Measurements from ENCODE around the gene CAMK2A. TPM values are rescaled to one million over a fixed set of nuclear protein-coding genes. Genes with fewer than 3 reads are reported as not detected.

Gene CAMK2A
- total RNA-seq, 2 experiments from 2014 or later: not detected

GRCh38 chr5:150180241-150181026 lies 109.1 kb downstream of the CAMK2A start:
- no peaks in the 10 kb centered on the region for H3K9me3 Mint-ChIP-seq
- H3K4me3 Mint-ChIP-seq: no peak overlapping the region
- no peaks in the 10 kb centered on the region for H3K36me3 Mint-ChIP-seq (ENCODE audit: low read depth)
- H3K4me1 Mint-ChIP-seq: no peaks in the 10 kb centered on the region
- DNase-seq: no peak
- peaks cover 2% of the 10 kb centered on the region for H3K27me3 Mint-ChIP-seq
- CTCF ChIA-PET: no interaction called here
- POLR2A ChIA-PET: no interaction called here
- no peak overlapping the region for H3K27ac Mint-ChIP-seq

- DNase-seq: no peak
- ChIA-PET POLR2A (no interaction called here), CTCF (interaction anchor here (1.2 to 1.5 kb wide), 3 partner anchors 9 to 17 kb away, joined by 3 to 4 read pairs (median 4); no protein-coding TSS in a partner anchor)
- Mint-ChIP-seq H3K36me3 (ENCODE audit: low read depth) (no peaks in the 10 kb centered on the region), H3K4me1 (no peaks in the 10 kb centered on the region), H3K27ac (no peak overlapping the region), H3K4me3 (no peak overlapping the region), H3K9me3 (no peaks in the 10 kb centered on the region), H3K27me3 (peaks cover 2% of the 10 kb centered on the region)
These were observed 110.5 kb downstream of the CAMK2A start for GRCh38 chr5:150179019-150179620.

- no peaks in the 10 kb centered on the region for H3K4me1 Mint-ChIP-seq
- H3K27me3 Mint-ChIP-seq: peaks cover 6% of the 10 kb centered on the region
- ChIA-PET POLR2A (interaction anchor here (0.6 kb wide), 1 partner anchor 567 kb away, joined by 3 read pairs; no protein-coding TSS in a partner anchor), CTCF (interaction anchor here (0.6 to 1.9 kb wide), 5 partner anchors 9 to 21 kb away, joined by 3 to 4 read pairs (median 4); no protein-coding TSS in a partner anchor)
- H3K36me3 Mint-ChIP-seq (ENCODE audit: low read depth): no peaks in the 10 kb centered on the region
- H3K27ac Mint-ChIP-seq: no peak overlapping the region
- H3K9me3 Mint-ChIP-seq: no peaks in the 10 kb centered on the region
- no peak overlapping the region for H3K4me3 Mint-ChIP-seq
- DNase-seq: no peak
These were observed 111.3 kb downstream of the CAMK2A start for GRCh38 chr5:150178262-150178661.

- DNase-seq: no peak
- Mint-ChIP-seq H3K4me1 (no peaks in the 10 kb centered on the region), H3K27ac (no peak overlapping the region), H3K36me3 (ENCODE audit: low read depth) (no peaks in the 10 kb centered on the region), H3K27me3 (peaks cover 9% of the 10 kb centered on the region), H3K9me3 (no peaks in the 10 kb centered on the region), H3K4me3 (no peak overlapping the region)
- ChIA-PET POLR2A (no interaction called here), CTCF (interaction anchor here (0.6 to 1.9 kb wide), 3 partner anchors 10 to 21 kb away, joined by 3 to 4 read pairs (median 3); no protein-coding TSS in a partner anchor)
These were observed 111.9 kb downstream of the CAMK2A start for GRCh38 chr5:150177721-150178120.

- H3K27ac Mint-ChIP-seq: no peak overlapping the region
- DNase-seq: no peak
- peaks cover 12% of the 10 kb centered on the region for H3K27me3 Mint-ChIP-seq
- CTCF ChIA-PET: interaction anchor here (0.8 to 1.9 kb wide), 7 partner anchors 8 to 343 kb away, joined by 3 to 6 read pairs (median 3); no protein-coding TSS in a partner anchor
- POLR2A ChIA-PET: no interaction called here
- H3K4me1 Mint-ChIP-seq: no peaks in the 10 kb centered on the region
- H3K9me3 Mint-ChIP-seq: no peaks in the 10 kb centered on the region
- no peak overlapping the region for H3K4me3 Mint-ChIP-seq
- no peaks in the 10 kb centered on the region for H3K36me3 Mint-ChIP-seq (ENCODE audit: low read depth)
These were observed 112.7 kb downstream of the CAMK2A start for GRCh38 chr5:150176745-150177477.

GRCh38 chr5:150175536-150175935 lies 114.0 kb downstream of the CAMK2A start:
- POLR2A ChIA-PET: no interaction called here
- Mint-ChIP-seq H3K36me3 (ENCODE audit: low read depth) (no peaks in the 10 kb centered on the region), H3K4me3 (no peak overlapping the region), H3K4me1 (no peaks in the 10 kb centered on the region), H3K9me3 (no peaks in the 10 kb centered on the region), H3K27ac (no peak overlapping the region), H3K27me3 (peaks cover 14% of the 10 kb centered on the region)
- CTCF ChIA-PET: interaction anchor here (0.9 to 1.9 kb wide), 8 partner anchors 12 to 425 kb away, joined by 3 to 7 read pairs (median 4); partner anchors contain the start of gene SLC6A7
- no peak for DNase-seq

DNA sequence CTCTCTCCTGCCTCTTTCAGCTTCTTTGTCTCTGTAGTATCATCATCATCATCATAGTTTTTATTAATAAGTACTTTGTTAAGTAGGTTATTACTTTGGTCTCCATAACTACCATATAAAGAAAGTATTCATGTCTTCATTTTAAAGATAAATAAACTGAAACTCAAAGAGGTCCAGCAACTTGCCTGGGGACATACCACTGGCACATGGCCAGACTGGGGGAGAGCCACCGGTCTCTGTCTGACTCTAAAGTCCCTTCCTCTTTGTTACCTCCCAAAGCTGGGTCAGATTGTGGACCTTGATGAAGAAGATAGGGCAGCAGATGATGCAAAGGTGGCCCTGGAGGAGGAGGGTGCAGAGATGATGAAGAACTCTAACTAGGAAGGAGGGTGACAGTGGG lies 114.5 kb downstream of the CAMK2A start:
- ChIA-PET POLR2A (no interaction called here), CTCF (interaction anchor here (1.1 to 1.9 kb wide), 4 partner anchors 13 to 424 kb away, joined by 3 to 7 read pairs (median 5); no protein-coding TSS in a partner anchor)
- Mint-ChIP-seq H3K27ac (no peak overlapping the region), H3K9me3 (no peaks in the 10 kb centered on the region), H3K27me3 (peaks cover 17% of the 10 kb centered on the region), H3K36me3 (ENCODE audit: low read depth) (no peaks in the 10 kb centered on the region), H3K4me3 (no peak overlapping the region), H3K4me1 (no peaks in the 10 kb centered on the region)
- no peak for DNase-seq

- H3K9me3 Mint-ChIP-seq: no peaks in the 10 kb centered on the region
- no peaks in the 10 kb centered on the region for H3K36me3 Mint-ChIP-seq (ENCODE audit: low read depth)
- DNase-seq: no peak
- ChIA-PET POLR2A (no interaction called here), CTCF (interaction anchor here (1.2 to 1.9 kb wide), 2 partner anchors 12 to 39 kb away, joined by 5 to 7 read pairs; no protein-coding TSS in a partner anchor)
- H3K27ac Mint-ChIP-seq: no peak overlapping the region
- peaks cover 19% of the 10 kb centered on the region for H3K27me3 Mint-ChIP-seq
- no peaks in the 10 kb centered on the region for H3K4me1 Mint-ChIP-seq
- H3K4me3 Mint-ChIP-seq: no peak overlapping the region
These were observed 115.3 kb downstream of the CAMK2A start for GRCh38 chr5:150174285-150174684.

GRCh38 chr5:150173161-150173560 lies 116.4 kb downstream of the CAMK2A start:
- H3K27ac Mint-ChIP-seq: no peak overlapping the region
- CTCF ChIA-PET: interaction anchor here (1.1 to 1.9 kb wide), 3 partner anchors 9 to 45 kb away, joined by 3 to 5 read pairs (median 4); no protein-coding TSS in a partner anchor
- POLR2A ChIA-PET: no interaction called here

DNA sequence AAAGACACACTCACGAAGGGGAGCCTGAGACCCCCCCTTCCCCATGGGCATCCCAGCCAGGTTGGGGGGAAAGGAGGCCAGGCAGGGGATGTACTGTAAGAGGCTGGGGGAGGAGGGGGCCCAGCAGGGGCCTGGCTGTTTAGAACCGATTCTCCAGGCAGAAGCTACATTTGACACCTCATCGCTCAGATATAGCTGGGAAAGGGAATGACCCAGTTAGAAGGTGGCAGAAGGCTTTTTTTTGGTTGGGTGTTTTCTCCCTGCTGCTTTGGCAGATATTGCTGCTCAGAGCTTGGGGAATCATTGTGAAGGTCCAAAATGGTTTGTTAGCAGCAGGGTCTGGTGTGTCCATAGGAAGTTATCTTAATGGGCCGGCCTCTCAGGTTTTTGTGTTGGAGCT lies 117.0 kb downstream of the CAMK2A start:
- Mint-ChIP-seq H3K27me3 (peaks cover 32% of the 10 kb centered on the region), H3K27ac (no peak overlapping the region), H3K4me3 (no peak overlapping the region), H3K9me3 (no peaks in the 10 kb centered on the region), H3K36me3 (ENCODE audit: low read depth) (no peaks in the 10 kb centered on the region), H3K4me1 (no peaks in the 10 kb centered on the region)
- POLR2A ChIA-PET: no interaction called here
- DNase-seq: no peak
- CTCF ChIA-PET: interaction anchor here (1.1 to 1.9 kb wide), 3 partner anchors 9 to 46 kb away, joined by 3 to 5 read pairs (median 4); no protein-coding TSS in a partner anchor

More at GRCh38 chr5:150173161-150173560, 116.4 kb downstream of the CAMK2A start:
- Mint-ChIP-seq H3K4me1 (no peaks in the 10 kb centered on the region), H3K4me3 (no peak overlapping the region), H3K36me3 (ENCODE audit: low read depth) (no peaks in the 10 kb centered on the region), H3K9me3 (no peaks in the 10 kb centered on the region), H3K27me3 (peaks cover 28% of the 10 kb centered on the region)
- no peak for DNase-seq

DNA sequence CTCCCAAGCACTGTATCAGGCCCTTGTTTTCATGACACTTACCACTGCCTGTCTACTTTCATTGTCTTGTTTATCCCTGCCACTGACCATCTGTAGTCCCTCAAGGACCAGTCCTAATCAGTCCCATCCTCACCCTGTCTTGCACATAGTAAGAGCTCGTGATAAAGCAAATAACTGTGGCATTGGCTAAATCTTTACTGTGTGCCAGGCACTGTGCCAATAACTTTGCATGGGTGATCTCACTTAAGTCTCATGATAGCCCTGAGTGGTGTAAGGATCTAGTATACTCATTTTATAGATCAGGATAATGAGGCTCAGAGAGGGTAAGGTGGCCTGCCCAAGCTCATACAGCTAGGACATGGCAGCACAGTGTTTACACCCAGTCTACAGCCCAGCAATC lies 117.4 kb downstream of the CAMK2A start:
- no peak overlapping the region for H3K27ac Mint-ChIP-seq
- ChIA-PET CTCF (interaction anchor here (1.9 kb wide), 1 partner anchor 13 kb away, joined by 5 read pairs; no protein-coding TSS in a partner anchor), POLR2A (no interaction called here)
- no peaks in the 10 kb centered on the region for H3K4me1 Mint-ChIP-seq
- H3K36me3 Mint-ChIP-seq (ENCODE audit: low read depth): no peaks in the 10 kb centered on the region
- peaks cover 36% of the 10 kb centered on the region for H3K27me3 Mint-ChIP-seq
- no peaks in the 10 kb centered on the region for H3K9me3 Mint-ChIP-seq
- no peak for DNase-seq
- H3K4me3 Mint-ChIP-seq: no peak overlapping the region
